Fibroblast of upper back skin (primary cell): Measurements from ENCODE around the gene ARHGAP9.
"Not testable (repeated sequence)": the region's sequence is repeated elsewhere in the genome, so short reads cannot be mapped to it uniquely, and the experiment has no call there.

Experiments
- DNase-seq: peaks from one replicate; pipeline ENCODE4 v3.0.0-alpha.2; 2013

ARHGAP9 gene

GRCh38 chr12:57431654-57432188 is 47.9 kb downstream of the ARHGAP9 start:
- DNase-seq: no peak

- peak; percentile 95 for DNase-seq
Measured at GRCh38 chr12:57430931-57431566, 48.6 kb downstream of the ARHGAP9 start, which contains the start of gene R3HDM2. Gene R3HDM2 (minus strand): TSS chr12:57431043. CDS start chr12:57310428, 120,615 bp downstream.

GRCh38 chr12:57430112-57430930 is 49.3 kb downstream of the ARHGAP9 start:
- peak; percentile 20 for DNase-seq

GRCh38 chr12:57429473-57430111 is 50.1 kb downstream of the ARHGAP9 start:
- DNase-seq: no peak

DNA sequence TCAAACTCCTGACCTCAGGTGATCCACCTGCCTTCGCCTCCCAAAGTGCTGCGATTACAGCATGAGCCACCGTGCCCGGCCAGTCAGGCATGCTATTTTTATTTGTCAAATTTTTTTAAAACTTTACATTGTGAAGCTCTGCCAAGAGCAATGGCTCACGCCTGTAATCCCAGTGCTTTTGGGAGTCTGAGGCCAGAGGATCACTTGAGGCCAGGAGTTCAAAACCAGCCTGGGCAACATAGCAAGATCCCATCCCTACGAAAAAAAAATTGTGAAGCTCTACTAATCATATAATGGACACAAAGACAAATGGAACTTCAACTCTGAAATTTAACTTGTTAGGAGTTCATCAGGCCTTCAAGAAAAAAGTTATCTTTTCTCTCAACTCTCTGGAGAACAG is 50.7 kb downstream of the ARHGAP9 start:
- DNase-seq: no peak

DNA sequence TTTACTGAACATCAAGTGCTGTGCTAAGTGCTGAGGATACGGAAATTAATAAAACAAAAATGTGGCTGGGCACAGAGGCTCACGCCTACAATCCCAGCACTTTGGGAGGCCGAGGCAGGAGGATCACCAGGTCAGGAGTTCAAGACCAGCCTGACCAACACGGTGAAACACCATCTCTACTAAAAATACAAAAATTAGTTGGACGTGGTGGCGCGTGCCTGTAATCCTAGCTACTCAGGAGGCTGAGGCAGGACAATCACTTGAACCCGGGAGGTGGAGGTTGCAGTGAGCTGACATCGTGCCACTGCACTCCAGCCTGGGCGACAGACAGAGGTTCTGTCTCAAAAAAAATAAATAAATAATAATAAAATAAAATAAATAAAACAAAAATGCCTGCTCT is 52.7 kb downstream of the ARHGAP9 start:
- DNase-seq: not testable (repeated sequence)
